ENCODE data around the gene ARHGAP1.

GRCh38 chr11:46700241-46701077, at the start of gene ARHGAP1, which contains the start of gene ZNF408:
- TF ChIP-seq SIN3A (IDR thresholded peaks at IDR 0.05; ENCODE audit: borderline replicate concordance, insufficient read depth, low read length) (peak; percentile 94; the same call in 1 of the 2 replicates), POLR2AphosphoS5 (IDR thresholded peaks at IDR 0.05; ENCODE audit: low read depth, low read length) (peak; percentile 89), REST (IDR thresholded peaks at IDR 0.05; ENCODE audit: insufficient read depth in 1 of 2, low read depth in 2 of 2, low read length in 2 of 2) (peak in 1 of 2 experiments; percentile 33; a peak in 1 of 4 replicates), FOXP2 (optimal IDR thresholded peaks at IDR 0.05; ENCODE audit: borderline replicate concordance, extremely low read depth, extremely low read length, insufficient read depth) (peak; percentile 67), TAF1 (IDR thresholded peaks at IDR 0.05; ENCODE audit: borderline replicate concordance, insufficient read depth, low read length) (peak; percentile 94; the same call in 1 of the 2 replicates)
